Rectal smooth muscle tissue (tissue), 1 donor: ENCODE measurements around the gene ATAD1.
"Not testable (repeated sequence)": the region's sequence is repeated elsewhere in the genome, so short reads cannot be mapped to it uniquely, and the experiment has no call there.

Experiments used
- H3K27ac ChIP-seq: one replicate; pipeline ENCODE4 v1.7.0; 2013; ENCODE audit warnings: low read depth, low read length, inconsistent platforms
- H3K27me3 ChIP-seq: one replicate; pipeline ENCODE4 v1.7.0; 2013; ENCODE audit warnings: low read length; ENCODE audit not compliant: control insufficient read depth, insufficient read depth
- H3K36me3 ChIP-seq: one replicate; pipeline ENCODE4 v1.7.0; 2013; ENCODE audit warnings: low read length; ENCODE audit not compliant: control insufficient read depth, insufficient read depth
- H3K4me1 ChIP-seq: one replicate; pipeline ENCODE4 v1.7.0; 2013; ENCODE audit warnings: low read length; ENCODE audit not compliant: control insufficient read depth, insufficient read depth
- H3K4me3 ChIP-seq: one replicate; pipeline ENCODE4 v1.7.0; 2013; ENCODE audit warnings: low read length
- H3K9ac ChIP-seq: one replicate; pipeline ENCODE4 v1.7.0; 2013; ENCODE audit warnings: low read length

ATAD1 gene

DNA sequence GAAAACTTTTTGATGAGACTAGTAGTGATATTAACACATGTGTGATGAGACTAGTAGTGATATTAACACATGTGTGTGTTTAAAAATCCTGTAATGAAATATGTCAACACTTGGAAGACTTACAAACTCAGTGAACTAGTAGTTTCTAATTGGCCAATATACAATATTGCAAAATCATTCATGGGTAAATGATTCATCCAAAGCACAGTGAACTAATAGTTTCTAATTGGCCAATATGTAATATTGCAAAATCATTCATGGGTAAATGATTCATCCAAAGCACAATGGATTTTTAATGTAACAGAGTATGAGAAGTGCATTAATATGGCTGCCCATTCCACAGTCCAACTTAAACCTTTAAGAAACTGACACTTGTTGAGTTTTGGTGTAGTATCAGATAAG, 77.8 kb downstream of the ATAD1 start:
- no peaks in the 10 kb centered on the region for H3K27me3 ChIP-seq
- H3K27ac ChIP-seq: no peak overlapping the region
- no peaks in the 10 kb centered on the region for H3K4me1 ChIP-seq
- no peak overlapping the region for H3K9ac ChIP-seq
- H3K4me3 ChIP-seq: no peak overlapping the region
- H3K36me3 ChIP-seq: no peaks in the 10 kb centered on the region

DNA sequence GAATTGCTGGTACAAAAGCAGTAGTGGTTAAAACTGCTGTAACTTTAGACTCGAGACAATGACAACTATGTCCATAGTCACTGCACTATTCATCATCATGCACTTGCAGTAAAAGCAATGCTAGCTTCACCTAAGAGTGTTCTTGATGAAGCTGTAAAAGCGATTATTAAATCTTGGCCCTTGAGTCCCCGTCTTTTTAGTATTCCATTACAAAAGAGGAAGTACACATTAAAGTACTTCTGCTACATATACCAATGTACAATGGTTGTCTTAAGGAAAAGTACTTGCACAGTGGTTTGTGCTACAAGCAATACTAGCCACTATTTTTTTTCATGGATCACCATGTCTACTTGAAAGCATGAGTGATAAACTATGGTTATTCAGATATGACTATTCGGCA, 78.3 kb downstream of the ATAD1 start:
- H3K4me1 ChIP-seq: no peaks in the 10 kb centered on the region
- H3K9ac ChIP-seq: no peak overlapping the region
- no peaks in the 10 kb centered on the region for H3K27me3 ChIP-seq
- H3K4me3 ChIP-seq: no peak overlapping the region
- no peak overlapping the region for H3K27ac ChIP-seq
- H3K36me3 ChIP-seq: no peaks in the 10 kb centered on the region

DNA sequence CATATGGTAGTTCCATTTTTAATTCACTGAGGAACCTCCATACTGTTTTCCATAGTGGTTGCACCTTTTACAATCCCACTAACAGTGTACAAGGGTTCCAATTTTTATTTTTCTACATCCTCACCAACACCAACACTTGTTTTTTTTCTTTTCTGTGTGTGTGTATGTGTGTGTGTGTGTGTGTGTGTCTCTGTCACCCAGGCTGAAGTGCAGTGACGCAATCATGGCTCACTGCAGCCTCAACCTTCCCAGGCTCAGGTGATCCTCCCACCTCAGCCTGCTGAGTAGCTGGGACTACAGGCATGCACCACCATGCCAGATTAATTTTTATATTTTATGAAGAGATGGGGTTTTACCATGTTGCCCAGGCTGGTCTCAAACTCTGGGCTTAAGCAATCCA, 79.8 kb downstream of the ATAD1 start:
- H3K27me3 ChIP-seq, H3K4me3 ChIP-seq, H3K36me3 ChIP-seq, H3K27ac ChIP-seq, H3K9ac ChIP-seq, H3K4me1 ChIP-seq: not testable (repeated sequence)

DNA sequence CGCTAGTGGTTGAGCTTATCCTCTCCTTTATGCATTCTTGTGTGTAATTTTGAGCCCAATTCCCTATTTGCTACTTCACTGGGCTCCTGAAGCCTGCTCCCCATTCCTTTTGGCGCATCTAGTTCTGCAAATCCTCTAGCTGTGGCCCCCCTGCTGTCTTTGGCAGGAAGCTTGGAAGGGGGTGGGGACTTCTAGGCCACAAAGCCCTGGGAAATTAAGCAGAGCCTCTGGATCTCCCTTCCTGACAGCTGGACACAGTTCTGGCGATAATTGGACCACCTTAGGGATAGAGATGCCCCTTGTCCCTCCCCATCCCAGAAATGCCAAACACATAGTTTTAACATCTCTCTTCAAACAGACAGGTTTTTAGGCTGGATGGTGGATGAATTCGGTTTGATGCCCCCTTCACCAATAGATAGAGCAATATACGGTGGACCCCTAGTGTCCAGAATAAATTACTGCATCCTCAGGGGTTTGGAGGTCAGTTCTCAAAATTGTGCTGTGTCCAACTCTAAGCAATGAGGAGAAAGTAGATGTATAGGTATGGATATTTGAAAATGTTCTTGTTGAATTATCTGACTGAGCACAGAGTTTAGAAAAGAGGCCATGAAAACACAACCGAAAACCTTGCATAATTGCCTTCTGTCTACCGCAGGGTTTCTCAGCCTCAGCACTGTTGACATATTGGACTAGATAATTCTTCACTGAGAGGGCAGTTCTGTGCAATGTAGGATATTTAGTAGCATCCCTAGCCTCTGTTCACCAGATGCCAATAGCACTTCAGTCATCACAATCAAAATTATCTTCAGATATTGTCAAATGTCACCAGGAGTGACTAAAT, 82.8 kb downstream of the ATAD1 start:
- H3K4me1 ChIP-seq: no peaks in the 10 kb centered on the region
- H3K36me3 ChIP-seq: no peaks in the 10 kb centered on the region
- no peaks in the 10 kb centered on the region for H3K27me3 ChIP-seq
- H3K4me3 ChIP-seq: no peak overlapping the region
- no peak overlapping the region for H3K9ac ChIP-seq
- no peak overlapping the region for H3K27ac ChIP-seq

DNA sequence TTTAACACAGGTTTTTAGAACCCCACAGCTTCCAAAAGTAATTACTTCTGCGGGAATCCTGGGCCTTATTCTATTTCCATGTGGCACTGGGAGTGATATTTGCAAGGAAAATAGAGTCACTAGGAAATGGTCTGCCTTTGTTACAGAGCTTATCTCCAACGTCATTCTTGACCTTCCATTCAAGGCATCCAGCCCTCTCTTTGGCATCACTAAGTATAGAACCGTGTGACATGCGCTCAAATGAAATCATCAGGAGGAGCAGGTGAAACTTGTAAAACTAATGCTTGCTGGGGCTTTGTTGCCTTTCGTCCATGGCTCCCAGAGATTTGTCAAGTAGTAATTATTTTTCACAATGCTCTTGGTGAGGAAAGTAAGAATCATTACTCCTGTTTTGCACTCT, 84.9 kb downstream of the ATAD1 start:
- Histone ChIP-seq H3K36me3 (no peaks in the 10 kb centered on the region), H3K27ac (no peak overlapping the region), H3K4me1 (no peaks in the 10 kb centered on the region), H3K27me3 (no peaks in the 10 kb centered on the region), H3K4me3 (no peak overlapping the region), H3K9ac (no peak overlapping the region)

DNA sequence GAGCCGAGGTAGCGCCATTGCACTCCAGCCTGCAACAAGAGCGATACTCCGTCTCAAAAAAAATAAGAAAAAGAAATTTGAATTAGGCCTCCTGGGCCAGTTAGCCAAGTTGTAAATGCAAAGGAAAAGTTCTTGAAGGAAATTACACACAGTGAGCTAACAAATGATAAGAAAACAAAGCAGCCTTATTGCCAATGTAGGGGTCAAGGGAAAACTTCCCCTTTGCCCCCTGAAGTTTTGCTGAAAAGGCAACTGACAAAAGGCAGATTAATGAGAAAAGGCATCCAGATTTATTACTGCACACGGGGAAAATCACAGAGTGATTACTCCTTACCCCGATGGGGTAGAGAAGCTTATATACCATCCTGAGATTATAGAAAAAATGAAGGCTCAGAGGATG, 88.1 kb downstream of the ATAD1 start:
- H3K4me3 ChIP-seq: no peak overlapping the region
- no peak overlapping the region for H3K9ac ChIP-seq
- H3K27me3 ChIP-seq: no peaks in the 10 kb centered on the region
- no peak overlapping the region for H3K27ac ChIP-seq
- no peaks in the 10 kb centered on the region for H3K4me1 ChIP-seq
- peaks cover 6% of the 10 kb centered on the region for H3K36me3 ChIP-seq

DNA sequence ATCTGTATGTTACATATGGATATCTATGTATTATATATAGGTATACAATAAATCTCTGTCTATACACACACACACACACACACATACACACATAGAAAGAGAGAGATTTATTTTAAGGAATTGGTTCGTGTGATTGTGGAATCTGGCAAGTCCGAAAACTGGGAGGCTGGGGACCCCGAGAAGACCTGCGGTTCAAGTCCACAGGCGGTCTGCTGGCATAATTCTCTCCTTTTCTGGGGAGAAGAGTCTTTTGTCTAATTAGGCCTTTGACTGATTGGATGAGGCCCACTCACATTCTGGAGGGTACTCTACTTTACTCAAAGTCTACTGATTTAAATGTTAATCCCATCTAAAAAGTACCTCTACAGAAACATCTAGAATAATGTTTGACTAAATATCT, 93.2 kb downstream of the ATAD1 start:
- Histone ChIP-seq H3K27me3 (no peaks in the 10 kb centered on the region), H3K36me3 (peaks cover 6% of the 10 kb centered on the region), H3K4me1 (no peaks in the 10 kb centered on the region), H3K27ac (no peak overlapping the region), H3K9ac (no peak overlapping the region), H3K4me3 (no peak overlapping the region)

DNA sequence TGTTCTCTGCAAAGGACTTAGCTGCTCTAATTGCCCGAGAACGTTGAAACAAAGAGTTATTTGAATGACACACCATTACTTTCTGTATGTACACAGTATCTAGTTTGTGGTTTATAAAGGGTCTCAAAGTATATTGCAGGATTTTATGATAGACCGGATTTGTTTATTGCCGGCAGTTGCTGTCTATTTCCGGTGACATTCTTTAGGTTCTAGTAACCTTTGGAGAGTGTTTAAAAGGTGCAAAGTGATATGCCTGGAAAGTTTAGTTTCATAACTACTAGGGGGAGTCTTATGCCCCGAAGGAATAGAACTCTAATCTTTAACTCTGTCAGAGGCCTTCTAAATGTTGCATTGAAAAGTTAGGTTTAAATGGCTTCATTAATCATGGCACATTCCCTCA, 94.5 kb downstream of the ATAD1 start:
- Histone ChIP-seq H3K27me3 (no peaks in the 10 kb centered on the region), H3K27ac (no peak overlapping the region)

DNA sequence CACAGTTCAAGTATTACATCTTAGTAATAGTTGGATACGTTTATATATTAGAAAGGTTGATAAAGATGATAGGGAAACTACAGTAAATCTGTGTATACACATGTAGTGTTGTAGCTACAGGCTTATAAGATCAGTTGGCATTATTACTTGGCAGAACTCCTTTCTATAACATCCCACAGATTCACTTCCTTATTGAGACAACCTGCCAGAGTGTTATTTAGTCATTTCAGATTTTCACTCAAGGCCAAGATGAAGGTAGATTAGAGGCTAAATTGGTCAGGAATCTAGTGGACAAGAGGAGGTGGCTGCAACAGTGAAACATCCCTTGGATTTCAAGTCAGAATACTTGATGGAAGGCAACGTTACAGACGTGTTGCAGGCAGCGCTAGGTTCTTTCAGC, 95.3 kb downstream of the ATAD1 start:
- no peaks in the 10 kb centered on the region for H3K4me1 ChIP-seq
- no peaks in the 10 kb centered on the region for H3K27me3 ChIP-seq
- H3K9ac ChIP-seq: no peak overlapping the region
- no peak overlapping the region for H3K27ac ChIP-seq
- no peak overlapping the region for H3K4me3 ChIP-seq
- peaks cover 6% of the 10 kb centered on the region for H3K36me3 ChIP-seq

More for the DNA sequence above, 94.5 kb downstream of the ATAD1 start:
- Histone ChIP-seq H3K36me3 (peaks cover 6% of the 10 kb centered on the region), H3K9ac (no peak overlapping the region), H3K4me3 (no peak overlapping the region), H3K4me1 (no peaks in the 10 kb centered on the region)

DNA sequence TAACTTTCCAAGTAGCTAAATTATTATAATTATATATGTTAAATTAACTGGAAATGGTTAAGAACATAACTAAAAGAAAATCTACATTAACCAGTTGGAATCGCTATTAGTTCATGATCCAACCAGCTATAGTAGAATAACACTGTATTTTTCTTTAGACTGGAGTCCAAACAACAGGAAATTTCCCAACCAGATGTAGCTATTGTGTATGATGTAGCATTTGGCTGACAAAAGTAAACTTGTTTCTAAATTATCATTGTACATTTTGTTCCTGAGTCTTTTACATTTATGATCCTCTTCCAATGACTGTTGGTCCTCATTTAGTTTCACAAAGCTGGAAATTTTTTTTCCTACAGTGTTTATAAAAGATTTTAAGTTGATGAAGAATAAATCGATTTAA, 96.2 kb downstream of the ATAD1 start:
- Histone ChIP-seq H3K27ac (no peak overlapping the region), H3K9ac (no peak overlapping the region), H3K36me3 (peaks cover 2% of the 10 kb centered on the region), H3K4me3 (no peak overlapping the region), H3K27me3 (no peaks in the 10 kb centered on the region), H3K4me1 (no peaks in the 10 kb centered on the region)

DNA sequence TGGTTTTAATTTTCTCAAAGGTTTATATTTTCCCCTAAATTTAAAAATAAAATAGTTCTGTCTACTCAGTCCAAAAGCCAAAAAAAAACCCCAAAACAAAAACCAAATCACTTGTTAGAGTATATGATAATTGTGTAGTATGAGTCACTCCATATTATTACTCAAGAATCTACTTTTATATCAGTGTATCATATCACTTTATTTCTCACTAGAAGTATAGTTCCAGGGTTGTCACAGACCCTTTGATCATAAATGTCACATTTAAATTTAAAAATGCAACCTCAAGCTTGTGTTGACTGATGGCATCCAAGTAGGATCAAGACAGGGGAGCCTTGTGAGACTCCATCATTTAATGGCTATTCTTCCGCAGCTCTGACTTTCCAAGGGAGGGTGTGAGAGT, 97.4 kb downstream of the ATAD1 start:
- H3K27ac ChIP-seq: no peak overlapping the region
- no peak overlapping the region for H3K4me3 ChIP-seq
- H3K4me1 ChIP-seq: no peaks in the 10 kb centered on the region

DNA sequence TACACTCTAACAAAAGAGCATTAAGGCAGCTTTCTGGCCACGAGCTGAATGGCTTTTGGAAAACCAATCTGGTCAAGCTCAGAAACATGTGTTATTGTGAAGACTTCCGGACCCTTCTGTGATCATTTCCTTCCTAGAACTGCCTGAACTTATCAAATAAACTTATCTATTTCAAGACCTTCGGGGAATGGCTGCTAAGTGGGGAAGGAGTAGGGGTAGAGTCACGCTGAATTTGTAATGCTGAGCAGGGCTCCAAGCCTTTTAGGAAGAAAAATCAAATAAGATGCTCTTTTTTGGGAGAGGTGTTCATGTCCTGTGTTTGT, 101.7 kb downstream of the ATAD1 start:
- Histone ChIP-seq H3K36me3 (no peaks in the 10 kb centered on the region), H3K4me3 (no peak overlapping the region), H3K9ac (no peak overlapping the region), H3K27ac (no peak overlapping the region), H3K4me1 (peaks cover 3% of the 10 kb centered on the region), H3K27me3 (no peaks in the 10 kb centered on the region)

More for the DNA sequence above, 97.4 kb downstream of the ATAD1 start:
- Histone ChIP-seq H3K27me3 (no peaks in the 10 kb centered on the region), H3K9ac (no peak overlapping the region), H3K36me3 (peaks cover 2% of the 10 kb centered on the region)

DNA sequence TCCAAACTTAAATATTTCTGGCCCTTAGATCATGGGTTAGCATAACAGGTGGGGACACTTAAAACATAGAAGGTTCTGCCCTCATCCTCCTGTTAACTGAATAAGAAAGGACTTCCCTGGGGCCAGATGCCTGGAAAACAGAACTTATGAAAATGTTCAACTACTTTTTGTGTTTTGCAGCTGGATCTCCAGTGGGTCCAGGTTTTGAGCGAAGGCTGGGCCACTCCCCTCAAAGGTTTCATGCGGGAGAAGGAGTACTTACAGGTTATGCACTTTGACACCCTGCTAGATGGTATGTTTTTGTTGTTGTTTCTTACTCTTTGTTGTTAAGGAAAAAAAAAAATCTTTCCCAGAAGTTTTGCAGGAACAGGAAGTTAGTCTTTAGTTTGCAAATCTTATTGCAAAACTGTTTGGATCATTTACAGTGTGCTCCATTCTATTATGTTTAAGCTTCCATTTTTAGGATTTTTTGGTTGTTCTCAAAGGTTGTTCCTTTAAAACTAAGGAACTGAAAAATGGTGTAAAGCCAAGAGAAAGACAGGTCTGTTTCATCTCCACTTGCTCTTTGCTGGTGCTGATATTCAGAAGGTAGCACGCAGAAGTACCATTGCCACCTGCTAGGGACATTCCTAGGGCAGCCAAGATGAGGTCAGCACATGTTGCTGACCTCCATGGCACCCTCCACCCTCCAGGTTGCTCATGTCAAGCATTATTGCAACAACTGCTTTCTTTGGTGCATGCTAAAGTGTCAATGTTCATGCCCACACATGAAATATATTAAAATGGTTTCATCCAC, 102.3 kb downstream of the ATAD1 start:
- Histone ChIP-seq H3K4me1 (peaks cover 3% of the 10 kb centered on the region), H3K4me3 (no peak overlapping the region), H3K27ac (peak overlapping the region; percentile 36), H3K9ac (no peak overlapping the region), H3K27me3 (no peaks in the 10 kb centered on the region), H3K36me3 (no peaks in the 10 kb centered on the region)
